Measurements from ENCODE around the gene GSTM4. TPM values are rescaled to one million over a fixed set of nuclear protein-coding genes. Genes with fewer than 3 reads are reported as not detected.

The GSTM4 gene
- total and polyA plus RNA-seq, 9 of the 15 experiments (the other 6 are each of a cell fraction or from before 2014, with no cell fraction given) = 18.8 to 53.4 (median 38.8) TPM

DNA sequence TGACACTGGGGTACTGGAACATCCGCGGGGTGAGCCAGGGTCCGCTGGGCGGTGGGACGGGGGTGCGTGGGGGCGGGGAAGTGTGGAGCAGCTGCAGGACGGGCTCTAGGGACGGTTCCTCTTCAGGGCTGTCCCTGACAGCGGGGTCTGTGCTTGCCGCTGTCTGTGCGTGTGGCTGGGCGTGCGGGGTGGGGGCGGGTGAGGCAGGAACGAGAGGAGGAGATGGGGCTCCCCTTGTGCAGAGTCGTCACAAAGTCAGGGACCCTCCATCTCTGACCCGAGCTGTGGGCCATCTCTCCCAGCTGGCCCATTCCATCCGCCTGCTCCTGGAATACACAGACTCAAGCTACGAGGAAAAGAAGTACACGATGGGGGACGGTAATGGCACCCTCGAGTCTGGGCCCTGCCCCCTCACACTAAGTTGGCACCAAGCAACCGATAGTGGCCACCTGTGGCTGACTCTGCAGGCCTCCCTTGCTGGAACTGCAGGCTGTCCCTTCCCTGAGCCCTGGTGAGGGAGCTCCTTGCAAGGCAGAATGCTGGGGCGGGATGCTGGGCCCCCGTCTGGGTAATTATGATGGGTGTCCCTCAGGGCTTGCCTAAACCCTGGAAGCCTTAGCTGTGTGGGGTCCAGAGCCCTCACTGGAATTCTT is 12.3 kb downstream of the GSTM4 start:
- peak overlapping the region; percentile 91 for H2AFZ ChIP-seq (ENCODE audit: low read depth, low read length)
- no peaks in the 10 kb centered on the region for H3K9me3 ChIP-seq (replicated peaks; ENCODE audit: control insufficient read depth, insufficient read depth, low read depth, low read length)
- no TSS peak for BruUV-seq (replicated peaks)
- CTCF ChIA-PET (ENCODE audit: low intra/inter-chr PET ratio) = no interaction called here
- H3K27ac ChIP-seq (ENCODE audit: extremely low read depth, low read depth, low read length) = no peak overlapping the region
- H3K9me1 ChIP-seq (ENCODE audit: control insufficient read depth, insufficient read depth, low read length) = no peaks in the 10 kb centered on the region
- H3K27me3 ChIP-seq (ENCODE audit: control insufficient read depth in 2 of 2, insufficient read depth in 2 of 2, low read length in 2 of 2) = no peaks in the 10 kb centered on the region; a peak in 1 of 5 replicates
- intact Hi-C loops (cut with micrococcal nuclease) = no loop called here
- peak in 2 of 4 experiments; percentile 2 to 5 for DNase-seq (ENCODE audit: extremely low read depth in 1 of 4, low spot score in 3 of 4)
- no peaks in the 10 kb centered on the region for H3K36me3 ChIP-seq (ENCODE audit: control insufficient read depth, insufficient read depth, low read length)
- H3K79me2 ChIP-seq (ENCODE audit: control insufficient read depth, insufficient read depth, low read length) = no peaks in the 10 kb centered on the region
- H3K9ac ChIP-seq (ENCODE audit: insufficient read depth in 1 of 2, low read depth in 2 of 2, low read length in 2 of 2) = peak overlapping the region in 1 of 2 experiments; percentile 31; a peak in 2 of 4 replicates
- H3K4me1 ChIP-seq (replicated peaks in 1 of 2; ENCODE audit: control insufficient read depth in 2 of 2, insufficient read depth in 2 of 2, low read length in 2 of 2) = peaks cover 4 to 15% of the 10 kb centered on the region in 2 experiments
- in situ Hi-C loops (cut with MboI) = no loop called here
- H4K20me1 ChIP-seq (replicated peaks; ENCODE audit: control insufficient read depth, insufficient read depth, low read length) = no peaks in the 10 kb centered on the region
- ATAC-seq = 0 out of 3 replicates have a peak, but pooled peaks have one; percentile 3
- peak overlapping the region; percentile 62; the same call in 1 of the 2 replicates for H3K4me2 ChIP-seq (ENCODE audit: insufficient read depth, low read length)
- POLR2A ChIA-PET = interaction anchor here (0.7 to 1.1 kb wide), 5 partner anchors 10 to 119 kb away, joined by 3 to 4 read pairs (median 4); partner anchors contain the start of gene GSTM4
- 38% methylated on average over 9 of the region's 26 CpGs for WGBS (ENCODE audit: insufficient coverage, low coverage, missing lambda C conversion rate)
- peak overlapping the region; percentile 28 for H3K4me3 ChIP-seq
- FAIRE-seq = no peak
- TF ChIP-seq PHF8 (IDR thresholded peaks at IDR 0.05; ENCODE audit: borderline replicate concordance, low read length) = peak; percentile 22; the same call in 1 of the 2 replicates
- no peak for TF ChIP-seq CSDE1 (IDR thresholded peaks at IDR 0.05)
- no peak for TF ChIP-seq ZC3H4 (CRISPR knock-in tag; IDR thresholded peaks at IDR 0.05; ENCODE audit: borderline replicate concordance)
- TF ChIP-seq, protein P1, sequence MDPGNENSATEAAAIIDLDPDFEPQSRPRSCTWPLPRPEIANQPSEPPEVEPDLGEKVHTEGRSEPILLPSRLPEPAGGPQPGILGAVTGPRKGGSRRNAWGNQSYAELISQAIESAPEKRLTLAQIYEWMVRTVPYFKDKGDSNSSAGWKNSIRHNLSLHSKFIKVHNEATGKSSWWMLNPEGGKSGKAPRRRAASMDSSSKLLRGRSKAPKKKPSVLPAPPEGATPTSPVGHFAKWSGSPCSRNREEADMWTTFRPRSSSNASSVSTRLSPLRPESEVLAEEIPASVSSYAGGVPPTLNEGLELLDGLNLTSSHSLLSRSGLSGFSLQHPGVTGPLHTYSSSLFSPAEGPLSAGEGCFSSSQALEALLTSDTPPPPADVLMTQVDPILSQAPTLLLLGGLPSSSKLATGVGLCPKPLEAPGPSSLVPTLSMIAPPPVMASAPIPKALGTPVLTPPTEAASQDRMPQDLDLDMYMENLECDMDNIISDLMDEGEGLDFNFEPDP (CRISPR knock-in tag; IDR thresholded peaks at IDR 0.05) = no peak
- TF ChIP-seq, protein P2, sequence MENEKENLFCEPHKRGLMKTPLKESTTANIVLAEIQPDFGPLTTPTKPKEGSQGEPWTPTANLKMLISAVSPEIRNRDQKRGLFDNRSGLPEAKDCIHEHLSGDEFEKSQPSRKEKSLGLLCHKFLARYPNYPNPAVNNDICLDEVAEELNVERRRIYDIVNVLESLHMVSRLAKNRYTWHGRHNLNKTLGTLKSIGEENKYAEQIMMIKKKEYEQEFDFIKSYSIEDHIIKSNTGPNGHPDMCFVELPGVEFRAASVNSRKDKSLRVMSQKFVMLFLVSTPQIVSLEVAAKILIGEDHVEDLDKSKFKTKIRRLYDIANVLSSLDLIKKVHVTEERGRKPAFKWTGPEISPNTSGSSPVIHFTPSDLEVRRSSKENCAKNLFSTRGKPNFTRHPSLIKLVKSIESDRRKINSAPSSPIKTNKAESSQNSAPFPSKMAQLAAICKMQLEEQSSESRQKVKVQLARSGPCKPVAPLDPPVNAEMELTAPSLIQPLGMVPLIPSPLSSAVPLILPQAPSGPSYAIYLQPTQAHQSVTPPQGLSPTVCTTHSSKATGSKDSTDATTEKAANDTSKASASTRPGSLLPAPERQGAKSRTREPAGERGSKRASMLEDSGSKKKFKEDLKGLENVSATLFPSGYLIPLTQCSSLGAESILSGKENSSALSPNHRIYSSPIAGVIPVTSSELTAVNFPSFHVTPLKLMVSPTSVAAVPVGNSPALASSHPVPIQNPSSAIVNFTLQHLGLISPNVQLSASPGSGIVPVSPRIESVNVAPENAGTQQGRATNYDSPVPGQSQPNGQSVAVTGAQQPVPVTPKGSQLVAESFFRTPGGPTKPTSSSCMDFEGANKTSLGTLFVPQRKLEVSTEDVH (IDR thresholded peaks at IDR 0.05; ENCODE audit: low read depth, partially characterized antibody) = no peak
- TF ChIP-seq FIP1L1 (IDR thresholded peaks at IDR 0.05; ENCODE audit: low read depth, low read length, poor library complexity, severe bottlenecking) = no peak
- no peak for TF ChIP-seq ZNF140 (CRISPR knock-in tag; IDR thresholded peaks at IDR 0.05)
- TF ChIP-seq TRIM28 (IDR thresholded peaks at IDR 0.05) = no peak
- no peak for TF ChIP-seq ZNF445 (CRISPR knock-in tag; IDR thresholded peaks at IDR 0.05; ENCODE audit: low read depth)
- TF ChIP-seq MAFK (IDR thresholded peaks at IDR 0.05; ENCODE audit: low read length) = no peak
- TF ChIP-seq ZNF79 (CRISPR knock-in tag; IDR thresholded peaks at IDR 0.05; ENCODE audit: low read depth) = no peak
- TF ChIP-seq, protein P3, sequence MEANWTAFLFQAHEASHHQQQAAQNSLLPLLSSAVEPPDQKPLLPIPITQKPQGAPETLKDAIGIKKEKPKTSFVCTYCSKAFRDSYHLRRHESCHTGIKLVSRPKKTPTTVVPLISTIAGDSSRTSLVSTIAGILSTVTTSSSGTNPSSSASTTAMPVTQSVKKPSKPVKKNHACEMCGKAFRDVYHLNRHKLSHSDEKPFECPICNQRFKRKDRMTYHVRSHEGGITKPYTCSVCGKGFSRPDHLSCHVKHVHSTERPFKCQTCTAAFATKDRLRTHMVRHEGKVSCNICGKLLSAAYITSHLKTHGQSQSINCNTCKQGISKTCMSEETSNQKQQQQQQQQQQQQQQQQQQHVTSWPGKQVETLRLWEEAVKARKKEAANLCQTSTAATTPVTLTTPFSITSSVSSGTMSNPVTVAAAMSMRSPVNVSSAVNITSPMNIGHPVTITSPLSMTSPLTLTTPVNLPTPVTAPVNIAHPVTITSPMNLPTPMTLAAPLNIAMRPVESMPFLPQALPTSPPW (CRISPR knock-in tag; IDR thresholded peaks at IDR 0.05) = 0 out of 2 replicates have a peak, but pooled peaks have one; percentile 9
- no peak for TF ChIP-seq ATF7 (IDR thresholded peaks at IDR 0.05)
- no peak for TF ChIP-seq ZNF274 (IDR thresholded peaks at IDR 0.05; ENCODE audit: borderline replicate concordance, low read depth, low read length)
- TF ChIP-seq NCOA2 (IDR thresholded peaks at IDR 0.05; ENCODE audit: partially characterized antibody in 2 of 2) = no peak
- TF ChIP-seq ZNF263 (CRISPR knock-in tag; IDR thresholded peaks at IDR 0.05; ENCODE audit: borderline replicate concordance) = no peak
- TF ChIP-seq ESRRA (IDR thresholded peaks at IDR 0.05; ENCODE audit: borderline replicate concordance, low read depth) = no peak

Data from K562 (cell line).